ENCODE measurements around the gene ZW10.
"Not testable (repeated sequence)": the region's sequence is repeated elsewhere in the genome, so short reads cannot be mapped to it uniquely, and the experiment has no call there.

ZW10 gene

GRCh38 chr11:113760241-113760640 lies 13.3 kb downstream of the ZW10 start:
- in situ Hi-C loops (cut with MboI; ENCODE audit: low sequenced_read_pairs), result no loop called here

DNA sequence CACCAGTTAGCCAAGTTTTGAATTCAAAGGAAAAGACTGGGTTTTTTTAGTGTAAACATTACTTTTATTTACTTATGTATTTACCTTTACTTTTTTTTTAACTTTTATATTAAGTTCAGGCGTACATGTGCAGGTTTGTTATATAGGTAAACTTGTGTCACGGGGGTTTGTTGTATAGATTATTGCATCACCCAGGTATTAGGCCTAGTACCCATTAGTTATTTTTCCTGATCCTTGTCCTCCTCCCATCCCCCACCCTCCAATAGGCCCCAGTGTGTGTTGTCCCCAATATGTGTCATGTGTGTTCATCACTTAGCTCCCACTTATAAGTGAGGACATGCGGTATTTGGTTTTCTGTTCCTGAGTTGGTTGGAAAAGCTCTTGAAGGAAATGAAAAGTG lies 20.6 kb downstream of the ZW10 start:
- in situ Hi-C loops (cut with MboI; ENCODE audit: low sequenced_read_pairs), result no loop called here

- in situ Hi-C loops (cut with MboI; ENCODE audit: low sequenced_read_pairs), result no loop called here
Observed at GRCh38 chr11:113736323-113736722, 37.2 kb downstream of the ZW10 start.

DNA sequence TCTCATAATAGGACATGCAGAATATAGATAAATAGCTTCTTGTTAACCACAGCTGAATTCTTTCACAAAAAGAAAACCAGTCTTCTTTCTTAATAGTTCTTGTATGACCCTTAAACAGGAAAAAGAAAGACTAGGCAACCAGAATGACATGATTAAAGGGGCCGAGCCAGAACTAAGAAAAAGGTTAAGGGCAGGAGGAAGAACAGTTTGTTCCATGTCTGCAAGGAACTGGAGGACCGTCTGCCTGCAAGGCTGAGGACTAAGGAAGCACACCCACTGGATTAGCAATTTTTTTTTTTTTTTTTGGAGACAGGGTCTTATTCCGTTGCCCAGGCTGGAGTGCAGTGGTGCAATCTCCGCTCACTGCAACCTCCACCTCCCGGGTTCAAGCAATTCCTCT lies 41.4 kb downstream of the ZW10 start:
- in situ Hi-C loops (cut with MboI; ENCODE audit: low sequenced_read_pairs), result no loop called here

DNA sequence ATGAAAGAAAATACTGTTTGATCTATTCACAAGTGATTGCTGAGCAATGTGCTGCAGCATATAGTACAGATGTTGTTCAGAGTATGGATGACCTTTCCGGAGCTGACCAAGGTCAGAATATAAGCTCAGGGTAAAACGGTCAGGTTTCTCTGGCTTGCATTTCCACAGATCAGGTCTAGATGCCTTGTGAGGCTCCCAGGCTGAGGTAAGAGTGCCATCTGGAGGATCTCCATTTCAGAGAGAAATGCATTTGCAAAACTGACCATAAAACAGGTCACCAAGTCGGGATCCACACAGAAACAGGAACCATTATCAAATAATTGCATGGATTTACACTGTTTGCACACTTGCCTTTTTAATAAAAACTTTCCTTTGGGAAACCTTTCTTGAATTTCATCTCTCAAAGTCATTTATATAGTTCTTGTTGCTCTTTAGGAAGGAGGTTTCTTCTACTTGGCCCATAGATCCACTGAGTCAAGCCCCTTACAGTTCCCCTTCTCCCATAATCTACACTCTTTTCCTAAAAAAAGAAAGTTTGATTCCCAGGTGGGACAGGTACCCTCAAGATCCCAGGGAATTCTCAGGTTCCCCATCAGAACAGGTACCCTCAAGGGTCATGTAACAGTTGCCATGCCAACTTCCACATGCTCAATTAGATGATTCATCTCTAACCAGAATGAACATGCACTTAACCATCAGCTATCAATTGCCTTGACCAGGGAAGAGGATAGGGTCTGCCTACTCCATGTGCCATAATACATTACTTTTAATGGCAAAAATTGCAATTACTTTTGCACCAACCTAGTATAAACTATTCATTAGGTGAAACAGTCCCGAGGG lies 42.4 kb downstream of the ZW10 start:
- in situ Hi-C loops (cut with MboI; ENCODE audit: low sequenced_read_pairs), result no loop called here

DNA sequence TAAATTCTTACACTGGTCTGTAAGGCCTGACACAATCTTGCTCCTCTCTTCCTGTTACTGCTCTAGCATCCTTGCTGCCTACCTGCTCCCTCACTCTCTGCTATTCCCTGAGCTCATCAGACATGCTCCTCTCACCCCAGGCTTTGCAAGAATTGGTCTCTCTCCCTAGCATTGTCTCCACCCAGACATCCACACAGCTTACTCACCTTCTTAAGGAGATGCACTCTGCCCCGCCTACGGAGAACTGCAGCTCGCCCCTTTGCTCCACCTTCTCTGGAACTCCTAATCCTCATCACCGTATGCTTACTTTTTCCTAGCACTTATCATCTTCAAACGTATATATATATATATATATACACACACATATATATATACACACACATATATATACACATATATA lies 44.0 kb downstream of the ZW10 start:
- in situ Hi-C loops (cut with MboI; ENCODE audit: low sequenced_read_pairs), result no loop called here

GRCh38 chr11:113728814-113729213 lies 44.7 kb downstream of the ZW10 start:
- in situ Hi-C loops (cut with MboI; ENCODE audit: low sequenced_read_pairs), result no loop called here

DNA sequence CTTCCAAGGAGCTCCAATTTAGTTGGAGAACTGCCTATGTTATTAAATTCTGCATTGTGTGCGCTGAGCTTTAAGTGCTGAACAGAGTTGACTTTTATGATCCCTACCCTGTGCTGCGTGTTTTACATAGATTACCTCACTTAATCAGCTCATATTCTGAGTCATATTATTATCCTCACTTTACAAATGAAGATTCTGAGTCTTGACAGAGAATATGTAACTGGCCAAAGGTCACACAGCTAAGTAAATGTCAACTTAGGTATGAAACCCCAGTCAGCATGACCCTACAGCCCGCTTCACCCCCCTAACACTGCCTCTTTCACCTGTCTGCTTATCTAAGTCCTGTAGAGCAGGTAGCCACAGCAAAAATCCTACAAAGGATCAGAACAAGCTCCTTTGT lies 47.6 kb downstream of the ZW10 start:
- in situ Hi-C loops (cut with MboI; ENCODE audit: low sequenced_read_pairs), result no loop called here

GRCh38 chr11:113725407-113725806 lies 48.1 kb downstream of the ZW10 start:
- in situ Hi-C loops (cut with MboI; ENCODE audit: low sequenced_read_pairs), result no loop called here

GRCh38 chr11:113724778-113725177 lies 48.7 kb downstream of the ZW10 start:
- in situ Hi-C loops (cut with MboI; ENCODE audit: low sequenced_read_pairs), result no loop called here

DNA sequence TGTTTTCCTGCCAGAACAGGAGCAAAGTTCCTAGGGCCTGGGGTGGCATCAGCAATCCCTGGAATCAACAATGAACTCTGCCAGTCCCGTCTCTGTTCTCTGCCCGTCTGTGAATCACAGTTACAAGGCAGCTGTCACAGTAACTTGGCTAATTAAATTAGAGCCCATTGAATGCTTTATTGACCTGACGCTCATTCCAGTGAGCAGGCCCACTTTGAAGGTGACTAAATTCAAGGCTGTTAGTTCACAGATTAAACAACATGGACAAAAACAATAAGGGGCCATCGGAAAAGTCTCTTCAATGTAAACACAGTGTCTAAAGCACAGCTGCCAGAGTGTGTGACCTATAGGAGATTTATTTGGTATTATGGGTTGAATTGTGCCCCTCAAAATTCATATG lies 49.7 kb downstream of the ZW10 start:
- in situ Hi-C loops (cut with MboI; ENCODE audit: low sequenced_read_pairs), result no loop called here

GRCh38 chr11:113722934-113723333 lies 50.6 kb downstream of the ZW10 start:
- in situ Hi-C loops (cut with MboI; ENCODE audit: low sequenced_read_pairs), result no loop called here

- in situ Hi-C loops (cut with MboI; ENCODE audit: low sequenced_read_pairs), result no loop called here
Observed at GRCh38 chr11:113722221-113722620, 51.3 kb downstream of the ZW10 start.

DNA sequence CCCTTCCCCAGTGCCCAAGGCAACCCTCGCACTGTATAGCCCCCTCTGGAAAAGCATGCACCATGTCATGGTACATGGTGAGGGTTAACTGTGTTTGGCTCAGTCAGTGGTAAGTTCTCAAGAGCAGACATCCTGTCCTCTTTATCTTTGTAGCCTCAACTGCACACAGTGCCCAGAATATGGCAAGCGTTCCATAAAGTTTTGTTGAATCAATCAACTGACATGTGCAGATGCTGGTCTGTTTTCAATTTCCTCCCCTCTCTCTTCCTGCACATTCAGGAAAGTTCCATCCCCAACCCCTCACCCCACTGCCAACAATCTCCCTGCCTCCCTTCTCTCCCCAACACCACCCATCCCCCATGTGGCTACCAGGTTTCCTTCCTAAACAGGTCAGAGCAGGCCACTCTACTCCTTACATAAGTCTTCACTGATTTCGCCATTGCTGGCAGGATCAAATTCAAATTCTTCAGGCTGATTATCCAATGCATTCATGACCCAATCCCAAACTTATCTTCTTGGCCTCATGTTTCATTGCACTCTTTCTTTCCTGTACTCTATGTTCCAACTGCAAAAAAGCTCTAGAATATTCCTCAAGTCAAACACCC lies 51.9 kb downstream of the ZW10 start:
- in situ Hi-C loops (cut with MboI; ENCODE audit: low sequenced_read_pairs), result no loop called here

DNA sequence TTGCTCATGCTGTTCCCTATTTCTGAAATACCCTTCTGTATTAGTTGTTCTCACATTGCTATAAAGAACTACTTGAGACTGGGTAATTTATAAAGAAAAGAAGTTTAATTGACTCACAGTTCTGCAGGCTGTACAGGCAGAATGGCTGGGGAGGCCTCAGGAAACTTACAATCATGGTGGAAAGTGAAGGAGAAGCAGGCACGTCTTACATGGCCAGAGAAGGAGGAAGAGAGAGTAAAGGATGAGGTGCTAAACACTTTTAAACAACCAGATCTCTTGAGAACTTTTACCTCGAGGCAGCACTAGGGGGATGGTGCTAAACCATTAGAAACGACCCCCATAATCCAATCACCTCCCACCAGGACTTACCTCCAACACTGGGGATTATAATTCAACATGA lies 53.0 kb downstream of the ZW10 start:
- in situ Hi-C loops (cut with MboI; ENCODE audit: low sequenced_read_pairs), result not testable (repeated sequence)

DNA sequence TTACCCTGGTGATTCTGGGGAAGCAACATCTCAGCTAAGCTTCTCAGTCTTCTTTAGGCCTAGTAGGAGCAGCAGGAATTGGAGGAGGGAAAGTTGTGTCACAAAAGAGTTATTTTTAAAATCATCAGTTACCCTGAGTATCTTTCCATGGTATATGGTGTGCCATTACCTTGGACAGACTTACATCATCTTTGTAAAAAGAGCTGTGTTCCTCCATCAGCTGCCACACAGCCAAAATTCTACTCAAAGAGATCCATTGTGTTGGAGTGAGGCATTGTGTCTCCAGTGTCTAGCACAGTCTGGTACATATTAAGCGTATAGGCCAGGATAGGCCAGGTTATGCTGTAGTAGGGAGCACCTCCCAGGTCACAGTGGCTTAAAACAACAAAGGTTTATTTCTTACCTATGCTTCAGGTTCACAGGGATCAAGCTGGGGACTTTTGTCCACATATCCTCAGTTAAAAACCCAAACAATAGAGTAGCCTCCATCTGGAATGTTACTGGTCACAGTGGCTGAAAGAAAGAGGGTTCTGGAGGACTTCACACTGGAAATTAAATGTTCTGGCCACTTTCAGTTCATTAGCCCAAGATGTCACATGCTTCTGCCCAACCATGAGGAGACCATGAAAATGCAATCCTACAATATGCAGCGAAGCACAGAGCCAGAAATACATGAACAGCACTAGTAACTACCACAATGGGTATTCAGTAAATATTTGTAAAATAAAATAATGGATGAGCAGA lies 57.4 kb downstream of the ZW10 start:
- in situ Hi-C loops (cut with MboI; ENCODE audit: low sequenced_read_pairs), result no loop called here

DNA sequence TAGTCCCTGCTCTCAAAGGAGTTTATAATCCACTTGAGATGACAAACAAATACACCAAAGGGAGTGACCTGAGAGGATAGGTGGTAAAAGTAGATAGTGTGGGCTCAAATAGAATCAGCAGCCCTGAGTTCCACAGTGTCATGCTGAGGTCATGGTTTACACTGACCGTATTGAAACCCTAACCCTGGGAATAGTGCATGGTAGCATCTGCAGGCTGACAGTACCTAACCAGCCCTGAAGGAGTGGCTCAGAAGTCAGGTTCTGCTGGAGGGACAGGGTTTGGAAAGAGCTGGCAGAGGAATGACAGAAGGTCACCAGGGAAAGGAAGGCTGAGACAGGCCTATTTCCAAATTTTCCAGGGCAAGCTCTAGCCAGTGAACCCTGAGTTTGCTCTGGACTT lies 58.2 kb downstream of the ZW10 start:
- in situ Hi-C loops (cut with MboI; ENCODE audit: low sequenced_read_pairs), result no loop called here

- in situ Hi-C loops (cut with MboI; ENCODE audit: low sequenced_read_pairs), result no loop called here
Observed at GRCh38 chr11:113710989-113711388, 62.5 kb downstream of the ZW10 start.

DNA sequence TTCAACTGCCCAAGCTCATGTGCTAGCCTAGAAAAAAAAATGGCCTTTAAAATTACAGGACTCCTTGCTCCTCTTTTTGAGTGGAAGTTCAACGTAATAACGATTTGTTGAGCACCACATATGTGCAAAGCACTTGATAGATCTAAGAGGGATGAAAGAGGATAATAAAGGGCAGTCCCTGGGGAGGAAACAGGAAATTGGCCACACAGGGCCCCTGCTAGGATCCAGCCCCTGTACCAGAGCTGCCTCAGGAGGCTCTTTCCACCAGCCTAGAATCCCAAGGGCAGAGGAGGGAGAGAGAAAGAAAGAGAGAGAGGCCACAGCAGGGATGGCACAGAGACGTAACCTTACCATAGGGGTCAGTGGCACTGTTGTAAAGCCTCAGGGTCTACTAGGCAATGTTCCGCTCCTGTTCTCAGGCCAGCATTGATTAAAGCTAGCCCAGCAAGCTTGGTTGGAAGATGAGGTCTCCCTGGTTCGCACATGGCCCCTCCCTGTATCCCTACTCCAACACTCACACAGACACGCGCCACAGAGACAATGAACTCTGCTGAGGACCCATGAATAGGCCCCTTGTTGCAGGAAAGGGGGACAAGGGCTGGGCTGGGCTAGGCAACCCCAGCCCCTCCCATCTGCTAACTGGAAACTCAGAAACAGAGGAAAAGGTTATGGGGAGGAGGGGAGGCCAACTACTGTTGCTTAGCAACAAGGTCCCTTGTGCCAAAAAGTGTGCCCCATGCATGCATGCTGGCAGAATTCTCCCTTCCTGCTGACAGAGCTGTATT lies 67.4 kb downstream of the ZW10 start, which contains the start of gene TMPRSS5:
Gene TMPRSS5, minus strand, starts transcription at position 438 of the 785 bp plus-strand sequence. Its CDS starts 84 bp downstream, at position 354.
- in situ Hi-C loops (cut with MboI; ENCODE audit: low sequenced_read_pairs), result no loop called here

DNA sequence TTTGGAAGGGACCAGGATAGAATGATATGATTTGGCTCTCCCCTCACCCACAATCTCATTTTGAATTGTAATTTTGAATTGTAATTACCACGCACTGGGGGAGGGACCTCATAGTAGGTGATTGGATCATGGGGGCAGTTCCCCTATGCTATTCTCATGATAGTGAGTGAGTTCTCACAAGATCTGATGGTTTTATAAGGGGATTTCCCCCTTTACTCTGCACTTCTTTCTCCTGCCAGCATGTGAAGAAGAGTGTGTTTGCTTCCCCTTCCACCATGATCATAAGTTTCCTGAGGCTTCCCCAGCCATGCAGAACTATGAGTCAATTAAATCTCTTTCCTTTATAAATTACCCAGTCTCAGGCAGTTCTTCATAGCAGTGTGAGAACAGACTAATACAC lies 69.9 kb downstream of the ZW10 start:
- in situ Hi-C loops (cut with MboI; ENCODE audit: low sequenced_read_pairs), result not testable (repeated sequence)

DNA sequence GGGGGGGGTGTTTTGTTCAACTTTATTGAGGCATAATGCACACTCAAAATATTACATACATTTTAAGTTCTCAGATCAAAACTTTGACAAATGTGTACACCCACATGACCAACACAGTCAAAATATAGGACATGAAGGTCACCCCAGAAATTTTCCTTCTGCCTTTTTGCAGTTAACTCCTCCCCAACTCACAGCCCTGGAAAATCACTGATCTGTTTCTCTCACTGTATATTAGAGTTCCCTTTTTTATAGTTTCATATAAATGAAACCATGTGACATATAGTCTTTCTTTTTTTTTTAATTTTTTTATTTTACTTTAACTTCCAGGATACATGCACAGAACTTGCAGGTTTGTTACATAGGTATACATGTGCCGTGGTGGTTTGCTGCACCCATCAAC lies 72.0 kb downstream of the ZW10 start:
- in situ Hi-C loops (cut with MboI; ENCODE audit: low sequenced_read_pairs), result no loop called here
